HepG2 (cell line): Measurements from ENCODE around the gene SLC29A1. TPM values are rescaled to one million over a fixed set of nuclear protein-coding genes. Genes with fewer than 3 reads are reported as not detected.
A peak's percentile ranks its signal among the peaks of the same experiment; 100 is the strongest.

Experiments
- BCL6 ChIP-seq: IDR thresholded peaks from 2 replicates; pipeline ENCODE4 v1.6.1; 2016; ENCODE audit warnings: missing genetic modification reagents, missing compliant biosample characterization
- CEBPB ChIP-seq: IDR thresholded peaks from 2 replicates; pipeline ENCODE4 v1.6.1; 2011; ENCODE audit warnings: low read depth, low read length, improper control_type of control experiment, borderline replicate concordance
- GABPB1 ChIP-seq: IDR thresholded peaks from 2 replicates; pipeline ENCODE4 v1.6.1; 2016; ENCODE audit warnings: mild to moderate bottlenecking, missing genetic modification reagents, moderate library complexity, missing compliant biosample characterization
- GPN1 ChIP-seq: sonication (generic); formaldehyde crosslinking; IDR thresholded peaks from 2 replicates; pipeline ENCODE4 v1.5.1; 2020; ENCODE audit warnings: missing genetic modification reagents, borderline replicate concordance
- HOXD1 ChIP-seq: sonication (generic); formaldehyde crosslinking; IDR thresholded peaks from 2 replicates; pipeline ENCODE4 v1.5.0; 2020; ENCODE audit warnings: missing genetic modification reagents
- MEIS2 ChIP-seq: sonication (generic); formaldehyde crosslinking; IDR thresholded peaks from 2 replicates; pipeline ENCODE4 v1.9.0; 2021; ENCODE audit warnings: mild to moderate bottlenecking, missing genetic modification reagents
- MIER2 ChIP-seq: IDR thresholded peaks from 2 replicates; pipeline ENCODE4 v1.6.1; 2016; ENCODE audit warnings: missing biosample characterization, missing genetic modification reagents
- MIXL1 ChIP-seq: IDR thresholded peaks from 2 replicates; pipeline ENCODE4 v1.6.1; 2016
- PCBP1 ChIP-seq: fragments of 200-400 bp; formaldehyde crosslinking; IDR thresholded peaks from 2 replicates; pipeline ENCODE4 v1.6.1; 2017; ENCODE audit warnings: mild to moderate bottlenecking, low read depth, low read length, borderline replicate concordance
- TOE1 ChIP-seq: sonication (generic); formaldehyde crosslinking; IDR thresholded peaks from 2 replicates; pipeline ENCODE4 v1.4.0; 2020; ENCODE audit warnings: mild to moderate bottlenecking, missing genetic modification reagents
- ZNF17 ChIP-seq: sonication (generic); formaldehyde crosslinking; IDR thresholded peaks from 2 replicates; pipeline ENCODE4 v1.5.0; 2020; ENCODE audit warnings: mild to moderate bottlenecking, missing genetic modification reagents
- ZNF468 ChIP-seq: sonication (generic); formaldehyde crosslinking; IDR thresholded peaks from 2 replicates; pipeline ENCODE4 v1.8.0; 2022; ENCODE audit warnings: mild to moderate bottlenecking, moderate library complexity, missing genetic modification reagents
- ZNF775 ChIP-seq: sonication (generic); formaldehyde crosslinking; IDR thresholded peaks from 2 replicates; pipeline ENCODE4 v1.4.0; 2020; ENCODE audit warnings: missing genetic modification reagents, mild to moderate bottlenecking, moderate library complexity, borderline replicate concordance
- polyA plus RNA-seq, 8 experiments: library from polyadenylated mRNA; depleted of rRNA in 3 of 8; stranded (reverse) in 7 of 8; unstranded in 1 of 8; fragments of >200 nt; fragmentation: Illumina TruSeq in 4 of 8; extraction: Trizol in 4 of 8; gene quantifications; 2 replicates each; pipeline versions ENCODE4 v1.2.1 to v1.2.3, GENCODE V29; 2011 to 2016; ENCODE audit warnings: low read depth in 4 of 8, missing spikeins in 1 of 8, mixed read lengths in 1 of 8; ENCODE audit not compliant: insufficient read depth in 1 of 8
- total RNA-seq, 5 experiments: library from RNA; depleted of rRNA; stranded (reverse); fragments of >200 nt; fragmentation: Illumina TruSeq; extraction: Trizol; gene quantifications; 2 replicates each; pipeline ENCODE4 v1.2.3, GENCODE V29; 2016; ENCODE audit warnings: low read depth in 1 of 5
- TF ChIP-seq, protein P1 (sequence below): sonication (generic); formaldehyde crosslinking; IDR thresholded peaks from 2 replicates; pipeline ENCODE4 v1.4.0; 2020; ENCODE audit warnings: mild to moderate bottlenecking, missing genetic modification reagents, borderline replicate concordance
- TF ChIP-seq, protein P2 (sequence below): sonication (generic); formaldehyde crosslinking; IDR thresholded peaks from 2 replicates; pipeline ENCODE4 v1.5.0; 2020; ENCODE audit warnings: mild to moderate bottlenecking, missing genetic modification reagents, borderline replicate concordance
- TF ChIP-seq, protein P3 (sequence below): sonication (generic); formaldehyde crosslinking; IDR thresholded peaks from 2 replicates; pipeline ENCODE4 v1.8.0; 2022; ENCODE audit warnings: missing genetic modification reagents, mild to moderate bottlenecking, borderline replicate concordance

SLC29A1 gene
- total and polyA plus RNA-seq, 2 of the 13 experiments (the other 11 are each of a cell fraction or from before 2014, with no cell fraction given) = 43.2 to 106 TPM

DNA sequence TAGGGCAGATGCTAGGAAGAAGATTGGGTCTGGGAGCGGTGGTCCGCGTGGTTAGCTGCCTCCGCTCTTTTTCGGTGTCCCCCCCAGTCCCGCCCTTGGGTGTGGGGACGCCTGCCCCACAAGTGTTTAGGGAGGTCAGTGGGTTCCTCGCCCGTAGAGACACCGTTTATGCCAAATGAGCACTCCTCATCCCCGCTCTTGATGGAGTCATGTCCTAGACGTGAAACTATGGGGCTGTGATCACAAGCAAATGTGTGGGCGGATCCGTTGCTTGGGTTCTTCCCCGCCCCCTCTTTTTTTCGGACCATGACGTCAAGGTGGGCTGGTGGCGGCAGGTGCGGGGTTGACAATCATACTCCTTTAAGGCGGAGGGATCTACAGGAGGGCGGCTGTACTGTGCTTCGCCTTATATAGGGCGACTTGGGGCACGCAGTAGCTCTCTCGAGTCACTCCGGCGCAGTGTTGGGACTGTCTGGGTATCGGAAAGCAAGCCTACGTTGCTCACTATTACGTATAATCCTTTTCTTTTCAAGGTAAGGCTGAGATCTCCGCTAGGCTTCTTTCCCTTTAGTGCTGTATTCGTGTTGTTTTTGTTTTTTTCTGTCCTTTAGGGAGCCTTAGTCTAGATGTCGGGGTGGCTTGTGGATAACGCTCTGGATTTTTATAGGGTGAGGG is 23.4 kb downstream of the SLC29A1 start, which contains the start of gene HSP90AB1 (continued):
- TF ChIP-seq, protein P1, sequence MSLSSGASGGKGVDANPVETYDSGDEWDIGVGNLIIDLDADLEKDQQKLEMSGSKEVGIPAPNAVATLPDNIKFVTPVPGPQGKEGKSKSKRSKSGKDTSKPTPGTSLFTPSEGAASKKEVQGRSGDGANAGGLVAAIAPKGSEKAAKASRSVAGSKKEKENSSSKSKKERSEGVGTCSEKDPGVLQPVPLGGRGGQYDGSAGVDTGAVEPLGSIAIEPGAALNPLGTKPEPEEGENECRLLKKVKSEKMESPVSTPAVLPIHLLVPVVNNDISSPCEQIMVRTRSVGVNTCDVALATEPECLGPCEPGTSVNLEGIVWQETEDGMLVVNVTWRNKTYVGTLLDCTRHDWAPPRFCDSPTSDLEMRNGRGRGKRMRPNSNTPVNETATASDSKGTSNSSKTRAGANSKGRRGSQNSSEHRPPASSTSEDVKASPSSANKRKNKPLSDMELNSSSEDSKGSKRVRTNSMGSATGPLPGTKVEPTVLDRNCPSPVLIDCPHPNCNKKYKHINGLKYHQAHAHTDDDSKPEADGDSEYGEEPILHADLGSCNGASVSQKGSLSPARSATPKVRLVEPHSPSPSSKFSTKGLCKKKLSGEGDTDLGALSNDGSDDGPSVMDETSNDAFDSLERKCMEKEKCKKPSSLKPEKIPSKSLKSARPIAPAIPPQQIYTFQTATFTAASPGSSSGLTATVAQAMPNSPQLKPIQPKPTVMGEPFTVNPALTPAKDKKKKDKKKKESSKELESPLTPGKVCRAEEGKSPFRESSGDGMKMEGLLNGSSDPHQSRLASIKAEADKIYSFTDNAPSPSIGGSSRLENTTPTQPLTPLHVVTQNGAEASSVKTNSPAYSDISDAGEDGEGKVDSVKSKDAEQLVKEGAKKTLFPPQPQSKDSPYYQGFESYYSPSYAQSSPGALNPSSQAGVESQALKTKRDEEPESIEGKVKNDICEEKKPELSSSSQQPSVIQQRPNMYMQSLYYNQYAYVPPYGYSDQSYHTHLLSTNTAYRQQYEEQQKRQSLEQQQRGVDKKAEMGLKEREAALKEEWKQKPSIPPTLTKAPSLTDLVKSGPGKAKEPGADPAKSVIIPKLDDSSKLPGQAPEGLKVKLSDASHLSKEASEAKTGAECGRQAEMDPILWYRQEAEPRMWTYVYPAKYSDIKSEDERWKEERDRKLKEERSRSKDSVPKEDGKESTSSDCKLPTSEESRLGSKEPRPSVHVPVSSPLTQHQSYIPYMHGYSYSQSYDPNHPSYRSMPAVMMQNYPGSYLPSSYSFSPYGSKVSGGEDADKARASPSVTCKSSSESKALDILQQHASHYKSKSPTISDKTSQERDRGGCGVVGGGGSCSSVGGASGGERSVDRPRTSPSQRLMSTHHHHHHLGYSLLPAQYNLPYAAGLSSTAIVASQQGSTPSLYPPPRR = no peak
- TF ChIP-seq MIXL1 (CRISPR knock-in tag) (no peak), MEIS2 (peak; percentile 89), GABPB1 (0 out of 2 replicates have a peak, but pooled peaks have one; percentile 15), PCBP1 (no peak), MIER2 (no peak), ZNF17 (peak; percentile 84; the same call in 1 of the 2 replicates), BCL6 (peak; percentile 63; the same call in 1 of the 2 replicates), HOXD1 (CRISPR knock-in tag) (peak; percentile 96), ZNF468 (CRISPR knock-in tag) (no peak), ZNF775 (CRISPR knock-in tag) (0 out of 2 replicates have a peak, but pooled peaks have one; percentile 21), GPN1 (no peak), CEBPB (no peak), TOE1 (CRISPR knock-in tag) (no peak)
- TF ChIP-seq, protein P2, sequence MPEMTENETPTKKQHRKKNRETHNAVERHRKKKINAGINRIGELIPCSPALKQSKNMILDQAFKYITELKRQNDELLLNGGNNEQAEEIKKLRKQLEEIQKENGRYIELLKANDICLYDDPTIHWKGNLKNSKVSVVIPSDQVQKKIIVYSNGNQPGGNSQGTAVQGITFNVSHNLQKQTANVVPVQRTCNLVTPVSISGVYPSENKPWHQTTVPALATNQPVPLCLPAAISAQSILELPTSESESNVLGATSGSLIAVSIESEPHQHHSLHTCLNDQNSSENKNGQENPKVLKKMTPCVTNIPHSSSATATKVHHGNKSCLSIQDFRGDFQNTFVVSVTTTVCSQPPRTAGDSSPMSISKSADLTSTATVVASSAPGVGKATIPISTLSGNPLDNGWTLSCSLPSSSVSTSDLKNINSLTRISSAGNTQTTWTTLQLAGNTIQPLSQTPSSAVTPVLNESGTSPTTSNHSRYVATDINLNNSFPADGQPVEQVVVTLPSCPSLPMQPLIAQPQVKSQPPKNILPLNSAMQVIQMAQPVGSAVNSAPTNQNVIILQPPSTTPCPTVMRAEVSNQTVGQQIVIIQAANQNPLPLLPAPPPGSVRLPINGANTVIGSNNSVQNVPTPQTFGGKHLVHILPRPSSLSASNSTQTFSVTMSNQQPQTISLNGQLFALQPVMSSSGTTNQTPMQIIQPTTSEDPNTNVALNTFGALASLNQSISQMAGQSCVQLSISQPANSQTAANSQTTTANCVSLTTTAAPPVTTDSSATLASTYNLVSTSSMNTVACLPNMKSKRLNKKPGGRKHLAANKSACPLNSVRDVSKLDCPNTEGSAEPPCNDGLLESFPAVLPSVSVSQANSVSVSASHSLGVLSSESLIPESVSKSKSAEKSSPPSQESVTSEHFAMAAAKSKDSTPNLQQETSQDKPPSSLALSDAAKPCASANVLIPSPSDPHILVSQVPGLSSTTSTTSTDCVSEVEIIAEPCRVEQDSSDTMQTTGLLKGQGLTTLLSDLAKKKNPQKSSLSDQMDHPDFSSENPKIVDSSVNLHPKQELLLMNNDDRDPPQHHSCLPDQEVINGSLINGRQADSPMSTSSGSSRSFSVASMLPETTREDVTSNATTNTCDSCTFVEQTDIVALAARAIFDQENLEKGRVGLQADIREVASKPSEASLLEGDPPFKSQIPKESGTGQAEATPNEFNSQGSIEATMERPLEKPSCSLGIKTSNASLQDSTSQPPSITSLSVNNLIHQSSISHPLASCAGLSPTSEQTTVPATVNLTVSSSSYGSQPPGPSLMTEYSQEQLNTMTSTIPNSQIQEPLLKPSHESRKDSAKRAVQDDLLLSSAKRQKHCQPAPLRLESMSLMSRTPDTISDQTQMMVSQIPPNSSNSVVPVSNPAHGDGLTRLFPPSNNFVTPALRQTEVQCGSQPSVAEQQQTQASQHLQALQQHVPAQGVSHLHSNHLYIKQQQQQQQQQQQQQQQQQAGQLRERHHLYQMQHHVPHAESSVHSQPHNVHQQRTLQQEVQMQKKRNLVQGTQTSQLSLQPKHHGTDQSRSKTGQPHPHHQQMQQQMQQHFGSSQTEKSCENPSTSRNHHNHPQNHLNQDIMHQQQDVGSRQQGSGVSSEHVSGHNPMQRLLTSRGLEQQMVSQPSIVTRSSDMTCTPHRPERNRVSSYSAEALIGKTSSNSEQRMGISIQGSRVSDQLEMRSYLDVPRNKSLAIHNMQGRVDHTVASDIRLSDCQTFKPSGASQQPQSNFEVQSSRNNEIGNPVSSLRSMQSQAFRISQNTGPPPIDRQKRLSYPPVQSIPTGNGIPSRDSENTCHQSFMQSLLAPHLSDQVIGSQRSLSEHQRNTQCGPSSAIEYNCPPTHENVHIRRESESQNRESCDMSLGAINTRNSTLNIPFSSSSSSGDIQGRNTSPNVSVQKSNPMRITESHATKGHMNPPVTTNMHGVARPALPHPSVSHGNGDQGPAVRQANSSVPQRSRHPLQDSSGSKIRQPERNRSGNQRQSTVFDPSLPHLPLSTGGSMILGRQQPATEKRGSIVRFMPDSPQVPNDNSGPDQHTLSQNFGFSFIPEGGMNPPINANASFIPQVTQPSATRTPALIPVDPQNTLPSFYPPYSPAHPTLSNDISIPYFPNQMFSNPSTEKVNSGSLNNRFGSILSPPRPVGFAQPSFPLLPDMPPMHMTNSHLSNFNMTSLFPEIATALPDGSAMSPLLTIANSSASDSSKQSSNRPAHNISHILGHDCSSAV = no peak; the same call in 1 of the 2 replicates
- TF ChIP-seq, protein P3, sequence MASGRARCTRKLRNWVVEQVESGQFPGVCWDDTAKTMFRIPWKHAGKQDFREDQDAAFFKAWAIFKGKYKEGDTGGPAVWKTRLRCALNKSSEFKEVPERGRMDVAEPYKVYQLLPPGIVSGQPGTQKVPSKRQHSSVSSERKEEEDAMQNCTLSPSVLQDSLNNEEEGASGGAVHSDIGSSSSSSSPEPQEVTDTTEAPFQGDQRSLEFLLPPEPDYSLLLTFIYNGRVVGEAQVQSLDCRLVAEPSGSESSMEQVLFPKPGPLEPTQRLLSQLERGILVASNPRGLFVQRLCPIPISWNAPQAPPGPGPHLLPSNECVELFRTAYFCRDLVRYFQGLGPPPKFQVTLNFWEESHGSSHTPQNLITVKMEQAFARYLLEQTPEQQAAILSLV = peak; percentile 22
